Stimulated activated CD4-positive, alpha-beta T cell treated with anti-CD3 and anti-CD28 coated beads, Interleukin-1b, Interleukin-23, amount 100 ng/mL, for 48 hours (primary cell): Measurements from ENCODE around the gene ACTN3.
"Not testable (repeated sequence)": the region's sequence is repeated elsewhere in the genome, so short reads cannot be mapped to it uniquely, and the experiment has no call there.

Experiments used
- DNase-seq: peaks from one replicate; pipeline ENCODE4 v3.0.0-alpha.2; 2020

The ACTN3 gene

DNA sequence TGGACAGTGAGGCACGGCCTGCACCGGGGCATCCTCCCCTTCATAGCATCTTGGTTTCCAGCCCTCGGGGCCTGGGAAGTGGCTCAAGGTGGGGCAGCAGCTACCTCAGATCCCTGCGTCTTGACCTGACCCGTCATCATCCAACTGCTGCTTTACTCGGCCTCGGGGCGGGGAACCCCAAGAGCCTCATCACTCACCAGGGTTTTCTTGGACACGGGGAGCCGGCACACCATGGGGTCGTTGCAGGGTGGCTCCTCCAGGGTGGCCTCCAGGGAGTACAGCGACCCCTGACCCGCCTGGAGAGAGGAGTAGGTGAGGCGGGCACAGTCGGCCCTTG lies 21.1 kb downstream of the ACTN3 start:
- no peak for DNase-seq

DNA sequence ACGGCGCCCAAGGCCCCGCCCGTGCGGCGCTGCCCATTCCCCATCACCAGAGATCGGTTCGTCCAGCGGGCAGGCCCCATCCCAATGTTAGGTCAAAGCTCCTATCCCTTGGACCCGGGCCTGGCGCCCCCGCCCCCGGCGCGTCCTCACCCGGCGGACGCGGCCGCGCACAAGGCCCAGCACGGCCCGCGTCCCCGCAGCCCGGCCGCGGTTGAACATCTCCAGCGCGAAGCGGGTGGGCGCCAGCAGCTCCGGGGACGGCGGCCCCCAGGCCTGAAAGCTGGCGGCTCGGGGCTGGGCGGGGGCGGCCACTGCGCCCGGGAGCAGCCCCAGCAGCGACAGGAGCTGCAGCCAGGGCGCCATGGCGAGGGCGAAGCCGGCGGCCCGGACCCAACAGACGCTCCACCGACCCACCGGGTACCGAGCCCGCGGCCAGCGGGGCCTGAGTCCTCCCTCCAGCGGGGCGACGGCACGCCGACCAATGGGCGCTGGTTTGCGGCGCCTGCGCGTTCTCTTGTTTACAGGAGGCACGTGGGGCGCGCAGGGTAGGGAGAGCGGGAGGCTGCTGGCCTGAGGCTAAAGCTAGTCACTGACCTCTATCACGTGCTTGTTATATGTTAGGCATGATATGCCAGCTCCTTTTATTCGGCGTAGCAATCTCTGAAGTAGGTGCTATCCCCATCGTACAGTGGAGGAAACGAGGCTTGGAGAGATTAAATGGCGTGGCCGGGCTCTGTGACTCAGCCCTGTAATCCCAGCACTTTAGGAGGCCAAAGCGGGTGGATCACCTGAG lies 21.6 kb downstream of the ACTN3 start, which contains the start of gene CTSF:
Gene CTSF (minus strand): TSS at position 483 of the 793 bp plus-strand sequence. CDS start 120 bp downstream, at position 363.
- DNase-seq: peak; percentile 68

DNA sequence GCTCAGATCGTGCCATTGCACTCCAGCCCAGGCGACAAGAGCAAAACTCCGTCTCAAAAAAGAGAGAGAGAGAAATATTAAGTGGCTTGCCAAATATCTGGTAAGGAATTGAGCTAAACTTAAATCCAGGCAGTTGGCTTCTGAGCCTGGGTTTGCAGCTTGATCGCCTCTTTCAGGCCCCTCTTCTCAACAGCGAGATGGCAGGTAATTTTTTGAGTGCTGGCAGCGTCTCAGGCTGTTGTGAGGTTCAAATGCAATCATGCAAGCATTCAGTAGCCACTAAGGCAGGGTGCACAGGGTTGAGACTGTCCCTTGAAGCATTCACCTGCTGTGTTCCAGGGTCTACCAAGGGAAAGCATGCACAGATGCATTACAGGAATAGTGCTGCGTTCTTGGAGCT lies 22.4 kb downstream of the ACTN3 start:
- DNase-seq: no peak

DNA sequence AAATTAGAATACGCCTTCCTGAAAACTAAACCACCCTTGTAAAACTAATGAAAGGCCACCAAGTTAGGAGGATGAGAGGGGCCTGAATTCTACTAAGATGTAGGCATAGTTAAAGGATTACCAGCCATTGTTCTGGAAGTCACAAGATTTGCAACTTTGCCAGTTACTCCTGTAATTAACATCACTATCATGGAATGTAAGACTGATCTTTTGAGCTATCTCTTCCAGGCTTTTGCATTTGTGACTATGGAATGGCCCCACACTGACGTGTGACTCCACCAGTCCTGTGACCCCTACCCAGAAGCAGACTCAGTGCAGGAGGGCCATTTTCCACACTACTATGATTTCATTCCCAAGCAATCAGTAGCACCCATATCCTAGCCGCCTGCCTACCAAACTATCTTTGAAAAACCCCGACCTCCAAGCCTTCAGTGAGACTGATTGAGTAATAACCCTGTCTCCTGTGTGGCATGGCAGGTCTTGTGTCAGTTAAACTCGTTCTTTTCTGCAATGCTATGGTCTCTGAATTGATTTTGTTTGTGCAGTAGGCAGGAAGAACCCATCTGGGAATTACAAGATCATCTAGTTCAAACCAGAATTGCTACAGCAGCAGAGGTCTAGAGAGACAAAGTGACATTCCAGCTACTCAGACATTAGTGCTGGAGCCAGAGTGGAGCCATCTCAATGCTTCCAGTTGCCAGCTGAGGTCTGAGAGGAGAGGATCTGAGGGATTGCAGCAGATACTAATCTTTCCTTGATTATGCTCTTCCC lies 23.6 kb downstream of the ACTN3 start:
- DNase-seq: no peak

DNA sequence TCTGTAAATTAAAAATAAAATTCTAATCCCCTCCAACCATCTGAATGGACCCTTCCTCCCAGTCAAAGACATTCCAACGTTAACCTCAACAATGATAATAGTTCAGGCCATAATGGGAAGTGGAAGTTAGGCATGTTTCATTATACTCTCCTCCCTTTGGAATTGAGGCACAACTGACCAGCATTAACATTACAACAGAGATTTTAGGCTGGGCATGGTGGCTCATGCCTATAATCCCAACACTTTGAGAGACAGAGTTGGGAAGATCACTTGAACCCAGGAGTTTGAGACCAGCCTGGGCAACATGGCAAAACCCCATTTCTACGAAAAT lies 24.1 kb downstream of the ACTN3 start:
- no peak for DNase-seq

DNA sequence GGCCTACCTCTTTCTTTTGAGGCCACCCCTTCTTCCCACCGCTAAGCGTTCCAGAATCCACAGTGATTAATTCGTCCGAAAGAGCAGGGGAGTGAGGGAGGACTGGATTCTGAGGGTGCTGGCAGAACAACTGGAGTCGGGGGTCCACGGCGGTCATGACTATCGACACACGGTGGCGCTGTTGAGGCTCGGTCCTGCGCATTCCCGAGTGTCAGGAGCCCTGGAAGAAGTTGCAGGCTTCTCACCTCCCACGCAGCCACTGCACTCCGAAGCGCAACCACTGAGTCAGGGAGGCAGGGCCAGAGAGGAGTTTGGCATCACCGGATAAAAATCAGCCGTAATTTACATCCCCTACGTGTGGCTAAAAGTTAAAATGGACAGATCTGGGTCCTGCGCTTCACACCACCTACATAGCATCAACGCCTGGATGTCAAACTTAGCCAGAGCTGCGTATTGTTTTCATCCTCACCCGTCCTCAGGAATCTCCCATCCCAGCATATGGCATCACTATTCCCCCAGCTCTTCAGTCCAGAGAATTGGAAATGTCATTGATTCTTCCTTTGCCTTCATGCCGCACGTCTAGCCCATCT lies 32.4 kb downstream of the ACTN3 start:
- DNase-seq: peak; percentile 83

DNA sequence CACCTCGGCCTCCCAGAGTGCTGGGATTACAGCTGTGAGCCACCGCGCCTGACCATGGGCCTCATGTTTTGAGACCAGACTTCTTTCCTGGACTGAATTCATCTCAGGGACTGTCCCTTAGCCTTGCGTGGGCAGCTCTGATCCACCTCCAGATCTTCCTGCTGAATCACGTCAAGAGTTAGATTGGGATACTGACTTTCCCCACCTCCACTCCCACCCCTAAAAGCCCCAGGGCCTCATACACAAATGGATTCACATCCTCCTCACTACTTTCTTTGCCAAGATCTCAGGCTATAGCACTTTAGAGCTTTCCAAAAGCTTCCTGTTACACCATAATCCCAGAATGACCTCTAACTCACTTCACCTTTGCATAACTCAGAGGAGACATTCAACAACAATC lies 34.1 kb downstream of the ACTN3 start:
- DNase-seq: no peak

DNA sequence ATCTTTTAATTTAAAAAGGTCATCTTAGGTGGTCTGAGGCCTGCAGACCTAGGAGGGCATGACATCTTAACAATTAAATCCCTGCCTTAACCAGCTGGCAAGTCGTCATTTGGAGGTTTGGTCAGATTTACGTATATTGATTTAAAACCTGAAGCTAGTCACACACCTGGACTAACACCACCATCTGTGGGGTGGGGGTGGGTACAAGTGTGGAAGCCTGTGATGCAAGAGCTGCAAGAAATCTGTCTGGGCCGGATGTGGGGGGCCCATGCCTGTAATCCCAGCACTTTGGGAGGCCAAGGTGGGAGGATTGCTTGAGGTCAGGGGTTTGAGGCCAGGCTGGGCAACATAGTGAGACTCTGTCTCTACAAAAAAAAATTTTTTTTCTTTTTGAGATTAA lies 34.6 kb downstream of the ACTN3 start:
- no peak for DNase-seq

DNA sequence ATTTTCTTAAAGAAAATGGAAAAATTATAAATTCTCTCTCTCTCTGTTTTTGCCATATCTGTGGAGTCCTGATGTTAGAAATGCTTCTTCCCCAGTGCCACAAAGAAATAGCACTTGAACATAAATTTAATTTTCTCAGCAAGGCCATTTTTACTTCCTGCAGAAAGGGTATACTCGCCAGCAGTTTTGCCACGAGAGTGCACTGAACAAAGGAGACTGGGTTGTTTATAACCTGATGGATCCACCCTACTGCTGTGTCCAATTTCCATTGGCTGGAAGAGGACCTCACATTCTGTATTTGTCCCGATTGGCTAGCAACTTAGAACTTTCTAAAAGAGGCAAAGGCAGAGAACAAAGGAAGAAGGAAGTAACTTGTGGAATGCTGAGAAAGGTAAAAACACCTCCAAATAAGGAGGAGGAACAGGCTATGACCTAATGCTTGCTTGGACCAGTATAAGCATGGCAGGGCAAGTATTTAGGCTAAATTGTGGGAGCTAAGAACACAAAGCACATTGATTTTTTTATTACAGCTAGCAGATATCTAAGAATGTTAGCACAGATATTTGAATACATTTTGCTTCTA lies 36.0 kb downstream of the ACTN3 start:
- DNase-seq: not testable (repeated sequence)

DNA sequence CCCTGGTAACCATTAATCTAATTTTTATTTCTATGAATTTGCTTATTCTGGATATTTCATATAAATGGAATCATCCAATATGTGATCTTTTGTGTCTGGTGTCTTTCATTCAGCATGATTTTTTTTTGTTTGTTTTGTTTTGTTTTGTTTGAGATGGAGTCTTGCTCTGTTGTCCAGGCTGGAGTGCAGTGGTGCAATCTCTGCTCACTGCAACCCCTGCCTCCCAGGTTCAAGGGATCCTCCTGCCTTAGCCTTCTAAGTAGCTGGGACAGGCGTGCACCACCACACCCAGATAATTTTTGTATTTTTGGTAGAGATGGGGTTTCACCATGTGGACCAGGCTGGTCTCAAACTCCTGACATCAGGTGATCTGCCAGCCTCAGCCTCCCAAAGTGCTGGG lies 38.7 kb downstream of the ACTN3 start:
- DNase-seq: not testable (repeated sequence)

DNA sequence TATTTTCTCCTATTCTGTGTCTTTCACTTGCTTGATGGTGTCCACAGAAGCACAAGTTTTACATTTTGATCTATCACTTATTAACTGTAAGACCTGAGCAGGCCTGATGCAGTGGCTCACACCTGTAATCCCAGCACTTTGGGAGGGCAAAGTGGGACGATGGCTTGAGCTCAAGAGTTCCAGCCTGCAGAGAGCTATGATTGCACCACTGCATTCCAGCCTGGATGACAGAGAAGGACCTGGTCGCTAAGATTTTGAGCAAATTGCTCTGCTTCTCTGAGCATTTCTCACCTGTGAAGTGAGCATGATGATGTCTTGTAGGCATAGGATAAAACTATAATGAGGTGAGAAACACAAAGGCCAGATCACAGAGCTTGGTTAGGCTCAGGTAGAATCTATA lies 39.4 kb downstream of the ACTN3 start:
- no peak for DNase-seq

DNA sequence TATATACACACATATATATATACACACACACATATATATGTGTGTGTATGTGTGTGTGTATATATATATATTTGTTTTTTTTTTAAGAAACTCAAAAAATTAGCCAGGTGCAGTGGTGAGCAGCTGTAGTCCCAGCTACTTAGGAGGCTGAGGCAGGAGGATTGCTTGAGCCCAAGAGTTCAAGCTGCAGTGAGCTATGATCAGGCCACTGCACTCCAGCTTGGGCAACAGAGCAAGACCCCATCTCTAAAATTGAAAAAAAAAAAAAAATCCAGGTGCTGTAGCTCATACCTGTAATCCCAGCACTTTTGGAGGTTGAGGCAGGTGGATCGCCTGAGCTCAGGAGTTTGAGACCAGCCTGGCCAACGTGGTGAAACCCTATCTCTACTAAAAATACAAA lies 42.6 kb downstream of the ACTN3 start:
- not testable (repeated sequence) for DNase-seq

DNA sequence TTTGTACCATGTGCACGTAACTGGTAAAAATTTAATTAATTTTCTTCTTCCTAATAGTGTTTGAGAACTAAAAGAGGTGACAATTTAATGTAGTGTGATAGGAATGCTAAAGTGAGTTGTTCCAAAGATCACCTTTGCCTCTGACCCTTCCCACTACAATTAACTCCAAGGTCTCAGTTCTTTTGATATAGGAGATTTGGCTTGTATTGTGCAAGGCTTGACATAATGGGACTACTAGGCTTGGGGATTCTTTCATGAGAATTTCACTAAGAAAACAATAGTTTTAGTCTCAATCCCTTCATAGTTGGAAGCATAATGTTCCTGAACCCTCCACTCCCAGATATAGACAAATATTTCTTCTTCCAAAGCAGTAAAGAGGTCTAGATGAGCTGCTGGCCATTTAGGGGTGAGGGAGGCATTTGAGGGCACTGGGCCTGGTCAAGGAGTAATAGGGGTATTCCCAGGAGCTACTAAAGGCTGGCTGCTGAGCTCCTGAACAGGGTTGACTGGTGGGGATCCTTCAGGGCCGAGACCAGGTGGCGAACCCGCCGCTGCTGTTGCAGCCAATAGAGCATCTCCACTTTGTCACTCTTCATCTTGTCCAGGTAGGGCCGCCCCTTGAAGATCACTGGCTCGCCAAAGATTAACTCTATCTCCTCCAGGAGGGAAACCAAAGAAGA lies 43.4 kb downstream of the ACTN3 start:
- no peak for DNase-seq

DNA sequence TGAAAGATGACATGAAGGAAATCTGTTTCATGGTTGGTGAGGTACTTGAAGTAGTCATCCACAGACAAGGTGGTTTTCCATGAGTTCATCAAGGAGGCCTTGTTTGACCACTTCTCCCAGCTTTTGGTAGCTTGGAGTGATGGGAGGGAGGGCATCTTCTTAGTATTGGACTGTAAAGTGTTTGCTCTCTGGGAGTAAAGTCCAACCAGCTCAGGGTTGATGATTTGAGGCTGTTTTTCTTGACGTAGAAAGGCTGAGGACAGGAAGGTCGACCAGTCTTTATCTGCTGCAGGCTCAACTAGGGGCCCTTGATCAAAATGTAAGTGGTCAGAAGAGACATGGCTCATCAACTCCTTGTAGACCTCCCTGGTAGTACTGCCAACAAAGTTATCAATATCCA lies 44.5 kb downstream of the ACTN3 start:
- no peak for DNase-seq

DNA sequence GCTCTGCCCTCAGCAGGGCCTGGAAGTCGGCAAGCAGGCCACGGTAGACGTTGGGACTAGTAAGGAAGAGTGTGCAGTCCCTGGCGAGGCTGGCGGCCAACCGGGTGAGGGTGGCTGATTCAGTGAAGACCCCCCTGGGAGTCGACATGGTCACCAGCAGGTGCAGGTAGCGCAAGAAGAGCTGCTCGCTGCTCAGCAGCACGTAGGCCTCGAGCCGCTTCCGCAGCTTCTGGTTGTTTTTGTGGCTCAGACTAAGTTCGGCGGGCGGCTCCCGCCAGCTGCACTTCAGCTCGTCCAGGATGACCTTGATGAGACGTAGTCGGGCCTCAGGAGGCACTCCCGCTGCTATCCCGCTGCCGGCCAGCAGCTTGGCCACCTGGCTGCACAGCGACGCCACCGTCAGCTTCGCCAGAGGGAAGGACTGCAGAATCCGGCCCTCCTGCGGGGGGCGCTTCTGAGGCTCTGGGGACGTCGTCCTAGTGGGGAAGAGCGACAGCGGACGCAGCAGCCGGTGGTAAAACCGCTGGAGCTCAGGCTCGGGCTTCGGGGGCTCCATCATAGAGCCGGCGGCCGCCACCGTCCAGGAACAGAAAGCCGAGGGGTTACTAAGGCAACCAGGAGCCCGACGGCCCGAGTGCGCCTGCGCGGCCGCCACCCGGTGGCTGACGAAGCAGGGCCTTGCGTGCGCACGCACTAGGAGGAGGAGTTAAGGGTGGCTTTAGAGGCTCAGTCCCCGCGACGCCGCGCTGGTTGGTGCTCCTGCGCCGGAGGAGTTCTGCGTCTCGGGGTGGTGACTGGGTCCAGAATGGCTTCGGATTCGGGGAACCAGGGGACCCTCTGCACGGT lies 46.0 kb downstream of the ACTN3 start, which contains the start of the genes CCDC87 and CCS:
Gene CCDC87 (minus strand): TSS at position 607 of the 846 bp plus-strand sequence. CDS start 48 bp downstream, at position 559.
Gene CCS (plus strand): TSS at position 729 of the 846 bp plus-strand sequence. CDS start 77 bp downstream, at position 806.
- DNase-seq: peak; percentile 99

DNA sequence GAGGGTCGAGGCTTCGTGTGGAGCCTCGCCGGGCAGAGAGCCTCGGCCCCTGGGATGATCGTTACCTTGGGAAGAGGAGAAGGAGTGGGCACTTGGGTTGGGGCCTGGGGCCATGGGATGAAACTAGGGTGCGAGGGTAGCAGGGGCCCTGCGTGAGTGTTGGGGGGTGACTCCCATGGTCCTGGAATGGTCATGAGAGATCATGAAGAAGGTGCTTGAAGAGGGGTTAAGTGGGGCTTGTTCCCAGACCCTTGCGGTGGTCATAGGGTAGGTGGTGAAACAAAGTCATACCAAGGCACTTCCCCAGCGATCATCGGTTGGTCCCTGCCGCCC lies 46.6 kb downstream of the ACTN3 start:
- no peak for DNase-seq

DNA sequence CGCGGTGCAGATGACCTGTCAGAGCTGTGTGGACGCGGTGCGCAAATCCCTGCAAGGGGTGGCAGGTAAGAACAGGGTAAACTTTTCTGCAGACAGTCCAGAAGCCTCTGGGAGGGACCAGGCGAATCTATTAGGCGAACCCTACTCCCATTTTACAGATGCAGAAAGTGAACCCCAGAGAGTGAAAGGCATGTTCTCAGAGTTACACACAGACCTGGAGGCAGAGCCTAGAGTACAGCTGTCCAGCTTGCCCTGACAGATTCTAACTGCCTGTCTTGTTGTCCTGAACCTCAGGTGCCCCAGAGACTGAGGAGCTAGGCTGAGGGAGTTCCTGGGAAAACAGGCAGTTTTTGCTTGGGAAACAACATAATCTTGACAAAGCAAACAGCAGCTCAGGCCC lies 46.9 kb downstream of the ACTN3 start:
- DNase-seq: no peak

DNA sequence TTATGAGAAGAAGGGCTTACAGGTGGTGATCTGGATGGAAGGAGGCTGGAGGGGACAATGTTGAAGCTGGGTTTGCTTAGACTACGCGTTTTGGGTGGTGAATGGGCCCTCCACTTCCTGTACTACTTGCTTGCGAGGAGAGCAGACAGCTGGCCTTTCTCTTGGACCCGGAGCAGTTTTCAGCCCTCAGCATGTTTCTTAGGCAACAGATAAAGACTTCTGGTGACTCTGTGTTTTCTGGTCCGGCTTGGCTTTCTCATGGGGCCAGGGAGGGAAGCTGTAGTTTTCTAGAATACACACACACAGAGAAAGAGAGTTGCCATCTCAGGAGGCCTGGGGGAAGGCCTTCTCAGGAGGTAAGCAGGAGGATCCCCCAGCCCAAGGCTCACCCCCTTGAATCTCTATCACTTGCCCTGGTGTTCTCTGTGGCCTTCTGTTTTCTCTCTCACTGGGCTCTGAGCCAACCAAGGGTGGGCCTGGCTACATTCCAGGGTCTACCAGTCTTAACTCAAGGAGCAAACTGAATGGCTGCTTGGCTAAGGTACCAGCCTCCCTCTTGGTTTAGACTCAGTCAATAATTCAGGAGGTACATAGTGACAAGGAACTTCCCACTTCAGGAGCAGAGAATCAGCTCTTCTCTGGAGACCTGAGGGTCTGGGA lies 48.7 kb downstream of the ACTN3 start:
- DNase-seq: peak; percentile 6

DNA sequence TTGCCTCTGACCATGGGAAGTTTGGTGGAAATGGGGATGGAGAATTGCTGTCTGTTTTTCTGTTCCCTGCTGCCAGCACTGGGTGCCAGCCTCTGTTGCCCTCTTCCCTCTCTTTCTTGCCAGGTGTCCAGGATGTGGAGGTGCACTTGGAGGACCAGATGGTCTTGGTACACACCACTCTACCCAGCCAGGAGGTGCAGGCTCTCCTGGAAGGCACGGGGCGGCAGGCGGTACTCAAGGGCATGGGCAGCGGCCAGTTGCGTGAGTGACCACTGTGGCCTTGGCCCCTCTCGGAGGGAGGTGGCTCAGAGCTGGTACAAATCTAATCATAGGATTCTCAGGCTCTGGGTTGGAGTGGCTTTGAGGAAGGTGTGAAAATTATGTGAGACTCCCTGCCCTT lies 52.3 kb downstream of the ACTN3 start:
- no peak for DNase-seq

DNA sequence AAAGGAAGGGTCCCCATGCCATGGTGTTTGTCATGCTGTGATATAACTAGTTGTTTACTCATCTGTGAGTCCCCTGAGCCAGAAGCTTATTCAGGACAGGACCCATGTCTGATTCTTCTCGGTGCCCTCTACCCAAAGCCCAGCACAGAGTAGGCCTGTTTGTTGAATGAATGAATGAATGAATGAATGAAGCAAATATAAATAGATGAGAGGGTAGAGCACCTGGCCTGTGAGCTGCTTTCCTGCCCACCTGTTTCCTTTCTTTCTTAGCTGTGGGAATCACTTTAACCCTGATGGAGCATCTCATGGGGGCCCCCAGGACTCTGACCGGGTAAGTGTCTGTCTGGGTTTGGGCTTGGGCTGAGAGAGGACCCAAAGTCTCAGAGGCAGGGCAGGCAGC lies 53.5 kb downstream of the ACTN3 start:
- no peak for DNase-seq

DNA sequence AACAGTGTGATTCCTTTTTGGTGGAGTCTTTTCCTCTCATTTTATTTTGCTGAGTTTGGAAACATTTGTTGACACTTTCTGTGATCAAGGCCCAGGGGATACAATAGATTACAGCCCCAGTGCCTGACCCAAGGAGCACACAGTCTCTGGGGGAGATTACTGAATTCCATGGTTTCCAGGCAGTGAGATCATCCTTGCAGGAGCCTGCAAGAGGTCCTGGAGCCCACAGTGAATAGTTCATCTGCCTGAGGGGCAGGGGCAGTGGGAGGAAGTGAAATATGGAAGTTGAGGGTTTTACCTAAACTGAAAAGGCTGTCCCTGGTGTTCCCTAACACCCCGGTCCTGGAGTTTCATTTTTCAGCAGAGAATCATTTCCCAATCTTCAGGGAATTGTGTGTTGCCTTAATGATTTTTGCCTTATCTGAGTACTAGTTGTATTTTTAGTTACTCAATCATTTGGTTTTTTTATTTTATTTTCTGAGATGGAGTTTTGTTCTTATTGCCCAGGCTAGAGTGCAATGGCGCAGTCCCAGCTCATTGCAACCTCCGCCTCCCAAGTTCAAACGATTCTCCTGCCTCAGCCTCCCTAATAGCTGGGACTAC lies 54.0 kb downstream of the ACTN3 start:
- DNase-seq: no peak
